HEK293 (cell line): Measurements from ENCODE around the gene SRF.
A peak's percentile ranks its signal among the peaks of the same experiment; 100 is the strongest.

ENCODE experiments used
- BCL11B ChIP-seq: fragments of 450-650 bp; formaldehyde crosslinking; IDR thresholded peaks from 2 replicates; pipeline ENCODE4 v1.5.1; 2016; ENCODE audit warnings: low read depth, missing biosample characterization, missing genetic modification characterization
- HIC1 ChIP-seq: fragments of 450-650 bp; formaldehyde crosslinking; IDR thresholded peaks from 2 replicates; pipeline ENCODE4 v1.5.1; 2016; ENCODE audit warnings: missing biosample characterization, missing genetic modification characterization
- KLF1 ChIP-seq: fragments of 450-650 bp; formaldehyde crosslinking; IDR thresholded peaks from 2 replicates; pipeline ENCODE4 v1.5.1; 2016; ENCODE audit warnings: missing biosample characterization, missing genetic modification characterization
- KLF8 ChIP-seq: fragments of 450-650 bp; formaldehyde crosslinking; IDR thresholded peaks from 2 replicates; pipeline ENCODE4 v1.5.1; 2016; ENCODE audit warnings: missing biosample characterization, missing genetic modification characterization
- KLF9 ChIP-seq: fragments of 450-650 bp; formaldehyde crosslinking; IDR thresholded peaks from 2 replicates; pipeline ENCODE4 v1.5.1; 2016; ENCODE audit warnings: missing biosample characterization, missing genetic modification characterization, low read depth
- PRDM4 ChIP-seq: fragments of 450-650 bp; formaldehyde crosslinking; IDR thresholded peaks from 2 replicates; pipeline ENCODE4 v1.5.1; 2017; ENCODE audit warnings: missing biosample characterization, missing genetic modification characterization
- SP3 ChIP-seq: fragments of 450-650 bp; formaldehyde crosslinking; IDR thresholded peaks from 2 replicates; pipeline ENCODE4 v1.5.1; 2016; ENCODE audit warnings: missing biosample characterization, missing genetic modification characterization
- TRIM28 ChIP-seq: IDR thresholded peaks from 2 replicates; pipeline ENCODE4 v1.6.1; 2011; ENCODE audit warnings: low read length, control low read depth, borderline replicate concordance
- YY1 ChIP-seq: fragments of 450-650 bp; formaldehyde crosslinking; IDR thresholded peaks from 2 replicates; pipeline ENCODE4 v1.5.1; 2018; ENCODE audit warnings: missing biosample characterization, missing genetic modification characterization
- ZEB2 ChIP-seq: fragments of 450-650 bp; formaldehyde crosslinking; IDR thresholded peaks from 2 replicates; pipeline ENCODE4 v1.5.1; 2016; ENCODE audit warnings: missing biosample characterization, missing genetic modification characterization
- ZNF10 ChIP-seq: fragments of 450-650 bp; formaldehyde crosslinking; IDR thresholded peaks from 2 replicates; pipeline ENCODE4 v1.5.1; 2017; ENCODE audit warnings: missing biosample characterization, missing genetic modification characterization
- ZNF211 ChIP-seq: fragments of 450-650 bp; formaldehyde crosslinking; IDR thresholded peaks from 2 replicates; pipeline ENCODE4 v1.5.1; 2016; ENCODE audit warnings: low read depth, missing biosample characterization, missing genetic modification characterization
- ZNF311 ChIP-seq: fragments of 450-650 bp; formaldehyde crosslinking; IDR thresholded peaks from 2 replicates; pipeline ENCODE4 v1.5.1; 2017; ENCODE audit warnings: missing biosample characterization, missing genetic modification characterization, borderline replicate concordance
- ZNF324 ChIP-seq: fragments of 450-650 bp; formaldehyde crosslinking; IDR thresholded peaks from 2 replicates; pipeline ENCODE4 v1.5.1; 2016; ENCODE audit warnings: missing biosample characterization, missing genetic modification characterization
- ZNF37A ChIP-seq: fragments of 450-650 bp; IDR thresholded peaks from 2 replicates; pipeline ENCODE4 v1.5.1; 2018; ENCODE audit warnings: missing biosample characterization, missing genetic modification characterization
- ZNF398 ChIP-seq: fragments of 450-650 bp; formaldehyde crosslinking; IDR thresholded peaks from 2 replicates; pipeline ENCODE4 v1.5.1; 2017; ENCODE audit warnings: missing biosample characterization, missing genetic modification characterization
- ZNF423 ChIP-seq: fragments of 450-650 bp; formaldehyde crosslinking; IDR thresholded peaks from 2 replicates; pipeline ENCODE4 v1.5.1; 2016; ENCODE audit warnings: missing biosample characterization, missing genetic modification characterization
- ZNF449 ChIP-seq: fragments of 450-650 bp; formaldehyde crosslinking; IDR thresholded peaks from 2 replicates; pipeline ENCODE4 v1.5.1; 2017; ENCODE audit warnings: missing biosample characterization, mild to moderate bottlenecking, missing genetic modification characterization, moderate library complexity
- ZNF513 ChIP-seq: fragments of 450-650 bp; IDR thresholded peaks from 2 replicates; pipeline ENCODE4 v1.5.1; 2018; ENCODE audit warnings: missing biosample characterization, missing genetic modification characterization
- ZNF530 ChIP-seq: fragments of 450-650 bp; formaldehyde crosslinking; IDR thresholded peaks from 2 replicates; pipeline ENCODE4 v1.5.1; 2016; ENCODE audit warnings: low read depth, missing biosample characterization, missing genetic modification characterization
- ZNF561 ChIP-seq: fragments of 450-650 bp; IDR thresholded peaks from 2 replicates; pipeline ENCODE4 v1.5.1; 2018; ENCODE audit warnings: missing biosample characterization, missing genetic modification characterization, borderline replicate concordance
- ZNF600 ChIP-seq: fragments of 450-650 bp; formaldehyde crosslinking; IDR thresholded peaks from 2 replicates; pipeline ENCODE4 v1.5.1; 2016; ENCODE audit warnings: missing biosample characterization, missing genetic modification characterization
- ZNF639 ChIP-seq: fragments of 450-650 bp; formaldehyde crosslinking; IDR thresholded peaks from 2 replicates; pipeline ENCODE4 v1.5.1; 2016; ENCODE audit warnings: missing biosample characterization, missing genetic modification characterization
- ZNF692 ChIP-seq: fragments of 450-650 bp; formaldehyde crosslinking; IDR thresholded peaks from 2 replicates; pipeline ENCODE4 v1.5.1; 2016; ENCODE audit warnings: missing biosample characterization, missing genetic modification characterization
- ZNF768 ChIP-seq: fragments of 450-650 bp; formaldehyde crosslinking; IDR thresholded peaks from 2 replicates; pipeline ENCODE4 v1.5.1; 2018; ENCODE audit warnings: missing biosample characterization, mild to moderate bottlenecking, missing genetic modification characterization
- ZXDB ChIP-seq: fragments of 450-650 bp; formaldehyde crosslinking; IDR thresholded peaks from 2 replicates; pipeline ENCODE4 v1.5.1; 2016; ENCODE audit warnings: missing biosample characterization, missing genetic modification characterization

SRF gene

DNA sequence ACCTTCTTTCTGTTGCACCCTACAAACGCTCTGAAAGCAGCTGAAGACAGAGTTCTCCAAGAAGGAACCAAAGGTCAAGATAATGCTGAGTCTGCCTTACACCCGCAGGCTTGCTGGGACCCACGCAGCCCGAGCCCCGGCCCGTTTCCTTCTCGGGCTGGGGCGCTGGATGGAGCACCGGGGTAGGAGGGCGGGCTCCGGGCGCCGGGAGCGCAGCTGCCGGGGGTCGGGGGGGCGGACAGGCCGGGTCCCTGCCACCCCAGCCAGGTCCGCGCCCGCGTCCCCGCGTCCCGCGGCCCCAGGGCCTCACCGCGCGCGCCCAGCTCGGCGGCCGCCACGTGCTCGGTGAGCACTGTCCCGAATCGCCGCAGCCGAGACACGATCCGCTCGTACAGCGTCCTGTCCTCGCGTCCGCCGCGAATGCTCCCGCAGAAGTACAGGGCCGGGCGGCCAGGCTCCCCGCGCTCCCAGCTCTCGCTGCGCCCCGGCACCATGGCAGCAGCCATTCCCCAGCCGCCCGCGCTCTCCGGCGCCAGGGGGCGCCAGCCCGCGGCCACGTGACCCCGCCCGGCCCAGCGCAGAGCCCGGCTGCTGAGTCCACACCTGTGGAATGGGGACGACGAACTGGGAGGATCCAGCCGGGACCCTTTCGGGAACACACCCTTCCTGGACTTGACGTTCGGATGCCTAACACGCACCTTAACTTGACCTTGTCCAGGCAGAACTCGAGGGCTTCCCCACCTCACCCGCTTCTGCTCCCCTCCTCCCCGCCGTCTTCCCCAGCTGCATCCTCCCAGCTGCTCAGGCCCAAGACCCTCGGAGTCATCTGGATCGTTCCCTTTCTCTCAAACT is 58.1 kb downstream of the SRF start, which contains the start of gene DNPH1 (continued):
- TF ChIP-seq ZNF449 (tag by site-specific recombination) (no peak), ZNF639 (tag by site-specific recombination) (no peak), ZNF37A (tag by site-specific recombination) (no peak), ZNF423 (tag by site-specific recombination) (no peak), ZNF530 (tag by site-specific recombination) (no peak), ZNF311 (tag by site-specific recombination) (no peak), PRDM4 (tag by site-specific recombination) (no peak), ZEB2 (peak; percentile 66), KLF9 (tag by site-specific recombination) (peak; percentile 38), ZXDB (peak; percentile 43; the same call in 1 of the 2 replicates), ZNF768 (tag by site-specific recombination) (no peak), BCL11B (tag by site-specific recombination) (peak; percentile 58; the same call in 1 of the 2 replicates), HIC1 (peak; percentile 37; the same call in 1 of the 2 replicates), KLF8 (tag by site-specific recombination) (peak; percentile 45; the same call in 1 of the 2 replicates), ZNF211 (tag by site-specific recombination) (no peak), YY1 (tag by site-specific recombination) (peak; percentile 92), ZNF10 (tag by site-specific recombination) (0 out of 2 replicates have a peak, but pooled peaks have one; percentile 26), KLF1 (peak; percentile 41), ZNF561 (peak; percentile 90; the same call in 1 of the 2 replicates), ZNF600 (tag by site-specific recombination) (peak; percentile 57), ZNF398 (tag by site-specific recombination) (peak; percentile 8; the same call in 1 of the 2 replicates), ZNF692 (tag by site-specific recombination) (peak; percentile 49; the same call in 1 of the 2 replicates), SP3 (tag by site-specific recombination) (no peak), TRIM28 (no peak), ZNF513 (tag by site-specific recombination) (no peak; the same call in 1 of the 2 replicates), ZNF324 (tag by site-specific recombination) (peak; percentile 60; the same call in 1 of the 2 replicates)
